Endothelial cell of umbilical vein (primary cell): ENCODE results near the gene BCAS3. TPM values are rescaled to one million over a fixed set of nuclear protein-coding genes. Genes with fewer than 3 reads are reported as not detected.

Source experiments
- BruUV-seq: library from RNA; stranded (reverse); fragments of 400-500 nt; replicated peaks from 2 replicates; lab custom pipeline; 2021; lab: Mats Ljungman, UMichigan
- CTCF ChIA-PET: fragments of 300-600, 350-600 bp; sonication (Branson Sonifier 250); formaldehyde crosslinking; loops from one replicate; lab custom pipeline; 2021; ENCODE audit warnings: antibody characterized with exemption, inconsistent platforms; lab: Charles Lee
- POLR2A ChIA-PET: fragments of 300-600, 350-600 bp; sonication (Branson Sonifier 250); formaldehyde crosslinking; loops from one replicate; lab custom pipeline; 2021; ENCODE audit warnings: antibody characterized with exemption, inconsistent platforms; lab: Charles Lee
- DNase-seq: peaks from one replicate; pipeline ENCODE4 v3.0.0-alpha.2; 2011; ENCODE audit warnings: low read depth, low spot score
- FAIRE-seq: peaks from 2 replicates; lab custom pipeline; 2011; peaks lifted over from hg19 to GRCh38; lab: Jason Lieb, UNC
- H2AFZ ChIP-seq: 2 replicates; pipeline ENCODE4 v1.6.0; 2012; ENCODE audit warnings: low read depth, low read length, control low read depth, inconsistent platforms
- H3K27ac ChIP-seq: 2 replicates; pipeline ENCODE4 v1.5.1; 2011; ENCODE audit warnings: low read depth, mild to moderate bottlenecking, control low read depth, low read length, moderate library complexity; ENCODE audit not compliant: insufficient read depth
- H3K27me3 ChIP-seq, 2 experiments: 2 replicates each; pipeline versions ENCODE4 v1.6.0 to v1.6.1; 2011; ENCODE audit warnings: low read length in 2 of 2, mixed read lengths in 1 of 2; ENCODE audit not compliant: control insufficient read depth in 2 of 2, insufficient read depth in 2 of 2
- H3K36me3 ChIP-seq, 2 experiments: 2 replicates in 1 of 2; 3 replicates in 1 of 2; pipeline ENCODE4 v1.5.1; 2011; ENCODE audit warnings: low read length in 2 of 2, mild to moderate bottlenecking in 1 of 2, moderate library complexity in 1 of 2; ENCODE audit not compliant: control insufficient read depth in 2 of 2, insufficient read depth in 2 of 2; ENCODE audit errors: extremely low read depth in 1 of 2
- H3K4me1 ChIP-seq: 3 replicates; pipeline ENCODE4 v1.5.1; 2011; ENCODE audit warnings: mild to moderate bottlenecking, low read length; ENCODE audit not compliant: control insufficient read depth, insufficient read depth; ENCODE audit errors: extremely low read depth
- H3K4me2 ChIP-seq: 2 replicates; pipeline ENCODE4 v1.6.1; 2011; ENCODE audit warnings: low read length, control low read depth, mixed read lengths; ENCODE audit not compliant: insufficient read depth
- H3K4me3 ChIP-seq, 3 experiments: fragments of 200-600 bp in 1 of 3; sonication (generic), shearing (Covaris generic) in 1 of 3; replicated peaks in 1 of 3; 2 replicates each; pipeline ENCODE4 v1.5.1; 2011 to 2016; ENCODE audit warnings: control low read depth in 3 of 3, low read length in 3 of 3, mild to moderate bottlenecking in 2 of 3, inconsistent platforms in 1 of 3, low read depth in 1 of 3, moderate library complexity in 1 of 3; ENCODE audit not compliant: insufficient read depth in 1 of 3
- H3K79me2 ChIP-seq: 2 replicates; pipeline ENCODE4 v1.6.0; 2012; ENCODE audit warnings: low read length, inconsistent platforms; ENCODE audit not compliant: control insufficient read depth, insufficient read depth
- H3K9ac ChIP-seq: replicated peaks from 2 replicates; pipeline ENCODE3; 2011; ENCODE audit warnings: low read length, control low read depth; ENCODE audit not compliant: insufficient read depth; ENCODE audit errors: extremely low read depth
- H3K9me1 ChIP-seq: replicated peaks from 3 replicates; pipeline ENCODE4 v1.6.0; 2011; ENCODE audit warnings: mild to moderate bottlenecking, low read length; ENCODE audit not compliant: control insufficient read depth, insufficient read depth; ENCODE audit errors: extremely low read depth
- H3K9me3 ChIP-seq: replicated peaks from 2 replicates; pipeline ENCODE4 v1.5.1; 2012; ENCODE audit warnings: low read length, inconsistent platforms; ENCODE audit not compliant: control insufficient read depth, insufficient read depth
- H4K20me1 ChIP-seq: replicated peaks from 2 replicates; pipeline ENCODE3; 2011; ENCODE audit warnings: mild to moderate bottlenecking, low read length; ENCODE audit not compliant: control insufficient read depth, insufficient read depth; ENCODE audit errors: extremely low read depth
- EZH2 ChIP-seq: IDR thresholded peaks from 2 replicates; pipeline ENCODE4 v1.6.1; 2012; ENCODE audit warnings: borderline replicate concordance, low read depth, mild to moderate bottlenecking, moderate library complexity, low read length, inconsistent platforms; ENCODE audit not compliant: severe bottlenecking
- FOS ChIP-seq: IDR thresholded peaks from 2 replicates; pipeline ENCODE4 v1.6.1; 2011; ENCODE audit warnings: mild to moderate bottlenecking, low read length, moderate library complexity, borderline replicate concordance; ENCODE audit not compliant: insufficient read depth
- MYC ChIP-seq: IDR thresholded peaks from one replicate; pipeline ENCODE4 v1.6.1; 2011; ENCODE audit warnings: mild to moderate bottlenecking, low read depth, low read length
- POLR2AphosphoS5 ChIP-seq: IDR thresholded peaks from 2 replicates; pipeline ENCODE4 v1.6.1; 2012; ENCODE audit warnings: low read depth, mild to moderate bottlenecking, control low read depth, low read length, moderate library complexity; ENCODE audit not compliant: insufficient read depth
- dilution Hi-C: fragments of 300-500 bp; cut with MboI; formaldehyde crosslinking; loops from one replicate; pipeline ENCODE4 v1.15.0; 2019; ENCODE audit warnings: low sequenced_read_pairs; ENCODE audit not compliant: extremely low pct_ligation_motif_present
- intact Hi-C: fragments of 100-400 bp; cut with micrococcal nuclease; formaldehyde crosslinking; loops from one replicate; pipeline ENCODE4 v1.10.0; 2022
- polyA plus RNA-seq, 4 experiments: library from polyadenylated mRNA; depleted of rRNA in 3 of 4; stranded (reverse) in 3 of 4; unstranded in 1 of 4; fragments of >200 nt; gene quantifications; 2 replicates each; pipeline versions ENCODE4 v1.2.1 to v1.2.3, GENCODE V29; 2011 to 2012; ENCODE audit warnings: missing spikeins in 1 of 4
- total RNA-seq: library from RNA; stranded (reverse); gene quantifications from 2 replicates; pipeline ENCODE4 v1.2.3, GENCODE V29; 2021
- TF ChIP-seq, protein P1 (sequence below), 2 donors: IDR thresholded peaks; 1 replicate in 1 of 2; 2 replicates in 1 of 2; pipeline ENCODE4 v1.5.1; 2011; ENCODE audit warnings: low read length in 2 of 2, mild to moderate bottlenecking in 2 of 2, moderate library complexity in 2 of 2, control low read depth in 1 of 2, inconsistent platforms in 1 of 2, low read depth in 1 of 2; ENCODE audit not compliant: insufficient read depth in 1 of 2; ENCODE audit errors: extremely low read depth in 1 of 2

The BCAS3 gene
- total and polyA plus RNA-seq, 2 donors (not counting 3 experiments of a cell fraction or from before 2014, with no cell fraction given) = 8.2 to 16.0 TPM

DNA sequence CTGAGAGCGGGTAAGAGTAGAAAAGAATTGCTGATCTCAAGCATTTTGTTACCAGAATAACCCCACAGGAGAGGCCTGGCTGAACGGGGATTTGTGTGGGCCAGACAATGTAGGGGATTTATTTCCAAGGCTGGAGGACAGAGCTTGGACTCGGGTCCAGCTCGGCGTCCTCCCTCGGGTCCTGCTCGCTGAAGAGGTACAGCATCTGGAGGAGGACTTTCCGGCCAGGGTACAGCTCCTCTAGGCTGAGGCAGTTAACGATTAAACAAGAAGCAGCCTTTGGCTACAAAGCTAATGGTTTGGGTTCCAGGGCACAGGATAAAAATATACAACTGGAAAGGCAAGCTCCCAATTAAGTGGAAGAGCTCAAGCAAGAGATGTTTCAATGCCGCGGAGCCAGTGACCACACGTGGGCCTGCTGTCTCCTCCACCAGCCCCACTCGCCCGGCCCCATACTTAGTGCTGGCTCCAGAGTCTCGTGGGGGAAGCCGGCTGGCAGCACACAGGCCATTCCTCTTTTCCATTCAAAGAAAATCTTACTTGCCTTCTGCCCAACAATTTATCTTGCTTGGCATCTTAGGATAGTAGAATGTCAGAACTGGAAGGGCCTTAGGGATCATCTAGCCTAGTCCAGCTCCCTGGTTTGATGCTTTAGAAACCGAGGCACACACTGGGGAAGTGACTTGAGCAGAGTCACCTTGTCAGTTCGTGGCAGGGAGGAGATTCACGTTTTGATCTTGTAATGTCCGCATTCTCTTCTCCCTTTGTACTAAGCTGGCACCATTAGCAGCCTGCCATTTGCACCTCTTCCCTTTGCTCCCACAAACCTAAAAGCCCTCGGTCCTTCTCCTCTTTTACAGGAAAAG, 636.0 kb downstream of the BCAS3 start:
- POLR2A ChIA-PET = no interaction called here

More for the DNA sequence above, 636.0 kb downstream of the BCAS3 start:
- CTCF ChIA-PET = interaction anchor here (1.0 kb wide), 1 partner anchor 11 kb away, joined by 3 read pairs; no protein-coding TSS in a partner anchor
- no peaks in the 10 kb centered on the region for H4K20me1 ChIP-seq
- no peak overlapping the region for H3K4me2 ChIP-seq
- no peaks in the 10 kb centered on the region for H3K4me1 ChIP-seq
- dilution Hi-C loops = no loop called here
- no peaks in the 10 kb centered on the region for H3K27me3 ChIP-seq
- H3K9me3 ChIP-seq = no peaks in the 10 kb centered on the region
- no peak overlapping the region for H2AFZ ChIP-seq
- no peak overlapping the region for H3K4me3 ChIP-seq
- DNase-seq = no peak
- H3K9ac ChIP-seq = no peak overlapping the region
- no peak for FAIRE-seq
- H3K79me2 ChIP-seq = no peaks in the 10 kb centered on the region
- no TSS peak for BruUV-seq
- TF ChIP-seq MYC = no peak
- TF ChIP-seq, protein P1, sequence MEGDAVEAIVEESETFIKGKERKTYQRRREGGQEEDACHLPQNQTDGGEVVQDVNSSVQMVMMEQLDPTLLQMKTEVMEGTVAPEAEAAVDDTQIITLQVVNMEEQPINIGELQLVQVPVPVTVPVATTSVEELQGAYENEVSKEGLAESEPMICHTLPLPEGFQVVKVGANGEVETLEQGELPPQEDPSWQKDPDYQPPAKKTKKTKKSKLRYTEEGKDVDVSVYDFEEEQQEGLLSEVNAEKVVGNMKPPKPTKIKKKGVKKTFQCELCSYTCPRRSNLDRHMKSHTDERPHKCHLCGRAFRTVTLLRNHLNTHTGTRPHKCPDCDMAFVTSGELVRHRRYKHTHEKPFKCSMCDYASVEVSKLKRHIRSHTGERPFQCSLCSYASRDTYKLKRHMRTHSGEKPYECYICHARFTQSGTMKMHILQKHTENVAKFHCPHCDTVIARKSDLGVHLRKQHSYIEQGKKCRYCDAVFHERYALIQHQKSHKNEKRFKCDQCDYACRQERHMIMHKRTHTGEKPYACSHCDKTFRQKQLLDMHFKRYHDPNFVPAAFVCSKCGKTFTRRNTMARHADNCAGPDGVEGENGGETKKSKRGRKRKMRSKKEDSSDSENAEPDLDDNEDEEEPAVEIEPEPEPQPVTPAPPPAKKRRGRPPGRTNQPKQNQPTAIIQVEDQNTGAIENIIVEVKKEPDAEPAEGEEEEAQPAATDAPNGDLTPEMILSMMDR (IDR thresholded peaks at IDR 0.05; ENCODE audit: extremely low read depth in 1 of 2, insufficient read depth in 1 of 2, low read depth in 1 of 2, low read length in 2 of 2) = no peak
- TF ChIP-seq EZH2 = no peak
- no peak for TF ChIP-seq FOS
- TF ChIP-seq POLR2AphosphoS5 = no peak
- no peak overlapping the region for H3K27ac ChIP-seq
- H3K9me1 ChIP-seq = no peaks in the 10 kb centered on the region
- intact Hi-C loops = no loop called here
- H3K36me3 ChIP-seq = no peaks in the 10 kb centered on the region
